ENCODE data around the gene PDE6C. TPM values are rescaled to one million over a fixed set of nuclear protein-coding genes. Genes with fewer than 3 reads are reported as not detected.

PDE6C gene
- polyA plus RNA-seq (ENCODE audit: insufficient read length in 3 of 3), result 1 to 10 TPM in 2 of 3 donors, under 1 TPM in 1; 0.33 to 1.7 (median 1.7) TPM
- long read RNA-seq, donor 1, result 0 reads
- long read RNA-seq, donor 2, result 0 reads
- long read RNA-seq, donor 3, result 0 reads
- long read RNA-seq, donor 4, result 0 reads
- long read RNA-seq, donor 5, result 0 reads
- long read RNA-seq, donor 6, result 0 reads
- long read RNA-seq, donor 7, result 0 reads
- long read RNA-seq, donor 8, result 0 reads
- long read RNA-seq, donor 9, result 0 reads
- long read RNA-seq, donor 10, partial matches to known transcripts, result 45 of 57 reads
- long read RNA-seq, donor 10, other reads (novel, unspliced or antisense), result 12 of 57 reads
- long read RNA-seq, donor 11, result 0 reads
- long read RNA-seq, donor 12, result 0 reads
- long read RNA-seq, donor 13, result 0 reads
- long read RNA-seq, donor 14, result 0 reads
- long read RNA-seq, donor 15, result 0 reads
- long read RNA-seq, donor 16, result 0 reads

GRCh38 chr10:93612311-93612710 lies at the start of gene PDE6C:
PDE6C (plus strand) TSS chr10:93612537; CDS start chr10:93612726, 189 bp downstream.
- DNase-seq, result no peak

GRCh38 chr10:93565446-93565845 lies 46.9 kb upstream of the PDE6C start:
- DNase-seq, result no peak

- DNase-seq, result no peak
Measured at GRCh38 chr10:93566435-93567276, 45.7 kb upstream of the PDE6C start, which contains the start of gene FFAR4. FFAR4 (plus strand) TSS chr10:93566665; CDS start chr10:93566721, 56 bp downstream.

GRCh38 chr10:93567277-93568104 lies 44.8 kb upstream of the PDE6C start:
- DNase-seq, result no peak

- no peak for DNase-seq
Measured at GRCh38 chr10:93568105-93568390, 44.3 kb upstream of the PDE6C start.

GRCh38 chr10:93570383-93570782 lies 42.0 kb upstream of the PDE6C start:
- no peak for DNase-seq

GRCh38 chr10:93572606-93573005 lies 39.7 kb upstream of the PDE6C start:
- no peak for DNase-seq

- DNase-seq, result no peak
Measured at GRCh38 chr10:93573051-93573909, 39.1 kb upstream of the PDE6C start.

GRCh38 chr10:93573924-93574323 lies 38.4 kb upstream of the PDE6C start:
- DNase-seq, result no peak

GRCh38 chr10:93576888-93577287 lies 35.4 kb upstream of the PDE6C start:
- no peak for DNase-seq

- DNase-seq, result no peak
Measured at GRCh38 chr10:93577565-93577964, 34.8 kb upstream of the PDE6C start.

GRCh38 chr10:93579089-93579488 lies 33.2 kb upstream of the PDE6C start:
- no peak for DNase-seq

GRCh38 chr10:93579985-93580711 lies 32.2 kb upstream of the PDE6C start:
- no peak for DNase-seq

- no peak for DNase-seq
Measured at GRCh38 chr10:93580828-93581227, 31.5 kb upstream of the PDE6C start.

GRCh38 chr10:93584445-93584844 lies 27.9 kb upstream of the PDE6C start:
- DNase-seq, result no peak

- DNase-seq, result no peak
Measured at GRCh38 chr10:93589648-93590562, 22.4 kb upstream of the PDE6C start.

- no peak for DNase-seq
Measured at GRCh38 chr10:93590638-93591037, 21.7 kb upstream of the PDE6C start.

- no peak for DNase-seq
Measured at GRCh38 chr10:93591065-93591808, 21.1 kb upstream of the PDE6C start.

- DNase-seq, result no peak
Measured at GRCh38 chr10:93593254-93593653, 19.1 kb upstream of the PDE6C start.
